Aorta (tissue), 5 donors: ENCODE data around the gene PC. TPM values are rescaled to one million over a fixed set of nuclear protein-coding genes. Genes with fewer than 3 reads are reported as not detected.

Experiments
- ATAC-seq: fragments of 200-7000 bp; cut with Tn5 transposase; one replicate; pipeline ENCODE4 v1.9.1; 2022; ENCODE audit warnings: moderate library complexity; ENCODE audit not compliant: low FRiP score
- DNase-seq, 2 donors: peaks; one replicate each; pipeline ENCODE4 v3.0.0-alpha.2; 2020
- H3K27ac ChIP-seq, 2 donors: one replicate each; pipeline ENCODE4 v1.5.1; 2013; ENCODE audit warnings: low read length in 2 of 2, mild to moderate bottlenecking in 2 of 2, moderate library complexity in 2 of 2, control low read depth in 1 of 2, inconsistent platforms in 1 of 2, low read depth in 1 of 2
- H3K27me3 ChIP-seq, 2 donors: one replicate each; pipeline ENCODE4 v1.6.1; 2013; ENCODE audit warnings: control low read depth in 1 of 2, low read length in 1 of 2, mild to moderate bottlenecking in 1 of 2, moderate library complexity in 1 of 2; ENCODE audit not compliant: insufficient read depth in 2 of 2, control insufficient read depth in 1 of 2
- H3K36me3 ChIP-seq, 2 donors: one replicate each; pipeline ENCODE4 v1.6.1; 2013; ENCODE audit warnings: control low read depth in 1 of 2, low read length in 1 of 2, mild to moderate bottlenecking in 1 of 2; ENCODE audit not compliant: insufficient read depth in 2 of 2, control insufficient read depth in 1 of 2
- H3K4me1 ChIP-seq, 2 donors: one replicate each; pipeline ENCODE4 v1.6.1; 2013; ENCODE audit warnings: low read length in 2 of 2, control low read depth in 1 of 2, mild to moderate bottlenecking in 1 of 2, moderate library complexity in 1 of 2; ENCODE audit not compliant: insufficient read depth in 2 of 2, control insufficient read depth in 1 of 2
- H3K4me3 ChIP-seq, 2 donors: one replicate each; pipeline ENCODE4 v1.5.1; 2013; ENCODE audit warnings: low read length in 2 of 2, control low read depth in 1 of 2, mild to moderate bottlenecking in 1 of 2
- H3K9me3 ChIP-seq: one replicate; pipeline ENCODE4 v1.6.1; 2013; ENCODE audit warnings: mild to moderate bottlenecking, low read length; ENCODE audit not compliant: control insufficient read depth
- WGBS, 2 donors: extraction: QIAGEN DNeasy Blood & Tissue Kit; methylation state at CpG; one replicate each; pipeline ENCODE4 v1.1.7; 2013; 5-methylcytosine and 5-hydroxymethylcytosine counted together
- intact Hi-C, 2 donors: fragments of 100-400 bp; cut with DNase I; formaldehyde crosslinking; loops; one replicate each; pipeline versions ENCODE4 v1.14.2 to v1.15.0; 2022
- polyA plus RNA-seq, 2 donors: library from polyadenylated mRNA; stranded (reverse); fragments of 200-250 nt; gene quantifications; one replicate each; pipeline ENCODE4 v1.2.3, GENCODE V29; 2013
- total RNA-seq, 2 donors: library from RNA; stranded (reverse); fragmentation: NEBNext Ultra II Directional; extraction: Animal tissue kit (Norgen Biotek cat#: 25700); gene quantifications; one replicate each; pipeline ENCODE4 v1.2.1, GENCODE V29; 2021
- donor health status: healthy with polysubstance abuse.
- donor health status: Bipolar disorder and iron deficiency.
- donor health status: DM: no; HTN: no; CAD: no.
- donor health status: DM: no; HTN: no; CAD: no.
- donor health status: DM: yes; HTN: yes; CAD: no.

Gene PC
- total and polyA plus RNA-seq, 4 donors: 12.6 to 22.7 (median 14.8) TPM

DNA sequence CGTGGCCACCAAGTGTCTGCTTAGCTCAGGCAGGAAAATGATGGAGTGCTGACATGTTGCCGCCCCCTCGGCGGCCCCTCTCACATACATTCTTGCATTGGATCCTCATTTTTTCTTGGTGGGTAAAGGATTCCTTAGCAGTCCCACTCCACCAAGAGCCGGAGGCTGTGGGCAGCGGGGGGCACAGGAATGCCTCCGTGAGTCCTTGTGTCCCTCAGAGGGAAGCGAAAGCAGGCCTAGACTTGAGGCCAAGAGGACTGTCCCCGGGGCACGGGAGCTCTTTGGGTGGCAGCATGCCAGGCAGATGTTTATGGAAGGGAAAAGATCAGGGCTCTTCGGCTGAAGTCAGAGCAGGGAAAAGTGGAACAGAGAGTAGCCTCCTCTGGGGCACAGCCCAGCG, 79.7 kb downstream of the PC start:
- Histone ChIP-seq H3K9me3 (no peaks in the 10 kb centered on the region), H3K4me1 (no peaks in the 10 kb centered on the region), H3K27ac (no peak overlapping the region), H3K27me3 (no peaks in the 10 kb centered on the region), H3K36me3 (no peaks in the 10 kb centered on the region), H3K4me3 (no peak overlapping the region)
- intact Hi-C loops: no loop called here
- ATAC-seq (no peak), DNase-seq (no peak)
- 60 to 62% methylated on average over 12 of the region's 12 CpGs for WGBS, 2 donors

DNA sequence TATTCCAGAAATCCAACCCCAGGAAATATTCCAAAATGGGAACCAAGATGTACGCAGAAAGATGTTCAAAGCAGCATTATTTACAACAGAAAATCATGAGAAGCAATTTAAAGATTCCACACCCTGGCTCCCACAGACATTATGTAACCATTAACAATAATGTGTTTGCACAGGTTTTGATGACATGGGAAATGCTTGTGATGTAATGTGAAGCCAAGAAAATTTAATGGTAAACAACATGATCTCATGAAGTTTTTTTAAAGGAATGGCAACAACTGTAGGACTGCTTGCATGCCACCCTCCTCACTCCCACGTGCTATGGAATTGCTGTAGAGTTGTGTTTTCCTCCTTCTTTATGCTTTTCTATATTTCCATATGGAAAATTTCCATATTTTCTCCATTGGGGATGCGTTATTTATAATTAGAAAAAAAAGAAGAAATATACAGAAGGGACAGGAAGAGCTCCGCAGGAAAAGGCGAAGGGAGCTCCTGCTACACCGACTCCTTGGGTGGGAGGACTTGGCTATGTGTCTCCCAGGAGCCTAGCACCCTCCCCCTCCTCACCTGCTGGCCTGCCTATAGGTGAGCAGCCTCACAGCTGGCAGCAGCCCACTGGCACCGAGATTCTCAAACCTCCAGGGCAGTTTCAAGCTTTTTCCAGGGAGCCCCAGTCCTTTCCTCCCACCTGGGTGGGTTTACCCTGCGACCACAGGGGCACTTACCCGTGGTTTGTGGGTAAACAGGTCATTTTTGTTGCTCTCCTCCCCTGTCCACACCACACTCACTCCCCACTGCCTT, 80.4 kb downstream of the PC start:
- Histone ChIP-seq H3K9me3 (no peaks in the 10 kb centered on the region), H3K36me3 (no peaks in the 10 kb centered on the region), H3K4me1 (no peaks in the 10 kb centered on the region), H3K27ac (no peak overlapping the region), H3K27me3 (no peaks in the 10 kb centered on the region), H3K4me3 (no peak overlapping the region)
- no peak for ATAC-seq
- no peak for DNase-seq
- 92 to 93% methylated on average over 9 of the region's 9 CpGs for WGBS, 2 donors
- intact Hi-C loops: no loop called here

GRCh38 chr11:66875378-66875777, 82.8 kb downstream of the PC start:
- WGBS, 2 donors: 88 to 90% methylated on average over 13 of the region's 13 CpGs
- DNase-seq: no peak

GRCh38 chr11:66874232-66874631, 84.0 kb downstream of the PC start:
- Histone ChIP-seq H3K4me3 (no peak overlapping the region), H3K9me3 (no peaks in the 10 kb centered on the region), H3K27me3 (no peaks in the 10 kb centered on the region), H3K27ac (no peak overlapping the region), H3K4me1 (no peaks in the 10 kb centered on the region), H3K36me3 (peaks cover 0 to 5% of the 10 kb centered on the region in 2 donors)
- WGBS, 2 donors: 88 to 89% methylated on average over 6 of the region's 6 CpGs
- intact Hi-C loops: no loop called here
- ATAC-seq: no peak
- no peak for DNase-seq

More at GRCh38 chr11:66875378-66875777, 82.8 kb downstream of the PC start:
- no peaks in the 10 kb centered on the region for H3K9me3 ChIP-seq
- no peaks in the 10 kb centered on the region for H3K4me1 ChIP-seq
- intact Hi-C loops: no loop called here
- H3K27me3 ChIP-seq: no peaks in the 10 kb centered on the region
- ATAC-seq: no peak
- H3K36me3 ChIP-seq: peaks cover 0 to 5% of the 10 kb centered on the region in 2 donors
- no peak overlapping the region for H3K4me3 ChIP-seq
- no peak overlapping the region for H3K27ac ChIP-seq

DNA sequence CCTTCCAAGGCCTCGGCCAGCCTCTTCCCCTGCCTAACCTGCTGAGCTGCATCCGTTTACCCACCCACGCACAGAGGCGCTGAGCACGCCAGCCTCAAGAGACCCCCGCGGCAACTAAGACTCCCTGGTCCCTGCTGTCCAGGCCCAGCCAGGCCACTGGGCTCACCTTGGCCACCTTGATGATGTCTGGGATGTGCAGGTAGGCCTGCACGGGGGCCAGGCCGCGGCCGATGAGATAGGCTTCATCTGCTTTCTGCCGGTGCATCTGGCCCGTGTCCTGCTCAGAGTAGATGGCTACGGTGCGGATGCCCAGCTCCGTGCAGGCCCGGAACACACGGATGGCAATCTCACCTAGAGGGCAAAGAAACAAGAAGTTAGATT, 86.7 kb downstream of the PC start:
- DNase-seq (no peak), ATAC-seq (no peak)
- WGBS, 2 donors: 95 to 96% methylated on average over 18 of the region's 18 CpGs
- intact Hi-C loops: no loop called here
- no peaks in the 10 kb centered on the region for H3K4me1 ChIP-seq
- no peak overlapping the region for H3K4me3 ChIP-seq
- H3K27ac ChIP-seq: no peak overlapping the region
- H3K27me3 ChIP-seq: no peaks in the 10 kb centered on the region
- H3K9me3 ChIP-seq: no peaks in the 10 kb centered on the region
- H3K36me3 ChIP-seq: peaks cover 0 to 5% of the 10 kb centered on the region in 2 donors

DNA sequence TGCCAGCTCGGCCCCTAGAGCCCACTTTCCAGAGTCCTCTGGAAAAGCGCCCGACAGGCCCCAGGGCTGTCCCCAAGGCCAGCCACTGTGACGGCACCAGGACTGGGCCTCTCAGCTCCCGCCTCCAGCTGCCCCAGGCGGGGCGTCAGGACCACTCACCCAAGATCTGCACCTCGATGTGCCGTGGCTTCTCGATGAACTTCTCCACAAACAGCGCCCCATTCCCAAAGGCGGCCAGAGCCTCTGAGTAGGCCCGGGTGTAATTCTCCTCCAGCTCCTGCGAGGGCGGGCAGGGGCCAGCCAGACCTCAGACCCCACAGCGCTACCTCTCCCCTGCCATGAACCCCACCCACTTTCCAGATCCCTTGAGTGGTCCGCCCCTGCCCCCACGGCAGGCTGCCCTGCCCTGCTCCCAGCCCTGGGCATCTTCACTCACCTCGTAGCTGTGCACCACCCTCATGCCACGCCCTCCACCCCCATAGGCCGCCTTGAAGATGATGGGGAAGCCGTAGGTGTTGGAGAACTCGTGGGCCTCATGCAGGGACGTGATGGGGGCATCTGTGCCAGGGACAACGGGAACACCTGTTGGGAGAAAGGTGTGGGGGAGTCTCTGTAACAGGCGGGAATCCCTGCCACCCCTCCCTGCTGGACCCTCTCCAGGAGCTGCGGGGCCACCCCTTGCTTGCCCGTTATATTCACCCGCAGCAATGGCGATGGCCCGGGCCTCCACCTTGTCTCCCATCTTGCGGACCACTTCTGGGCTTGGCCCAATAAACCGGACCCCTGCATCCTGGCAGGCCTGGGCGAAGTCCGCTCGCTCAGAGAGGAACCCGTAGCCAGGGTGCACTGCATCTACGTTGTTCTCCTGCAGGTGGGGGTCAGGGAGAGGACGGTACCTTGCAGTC, 87.3 kb downstream of the PC start:
- Histone ChIP-seq H3K27ac (no peak overlapping the region), H3K27me3 (no peaks in the 10 kb centered on the region), H3K4me1 (no peaks in the 10 kb centered on the region), H3K36me3 (peaks cover 0 to 5% of the 10 kb centered on the region in 2 donors), H3K9me3 (no peaks in the 10 kb centered on the region), H3K4me3 (no peak overlapping the region)
- ATAC-seq (no peak), DNase-seq (no peak)
- intact Hi-C loops: no loop called here
- WGBS, 2 donors: 94 to 95% methylated on average over 39 of the region's 39 CpGs

DNA sequence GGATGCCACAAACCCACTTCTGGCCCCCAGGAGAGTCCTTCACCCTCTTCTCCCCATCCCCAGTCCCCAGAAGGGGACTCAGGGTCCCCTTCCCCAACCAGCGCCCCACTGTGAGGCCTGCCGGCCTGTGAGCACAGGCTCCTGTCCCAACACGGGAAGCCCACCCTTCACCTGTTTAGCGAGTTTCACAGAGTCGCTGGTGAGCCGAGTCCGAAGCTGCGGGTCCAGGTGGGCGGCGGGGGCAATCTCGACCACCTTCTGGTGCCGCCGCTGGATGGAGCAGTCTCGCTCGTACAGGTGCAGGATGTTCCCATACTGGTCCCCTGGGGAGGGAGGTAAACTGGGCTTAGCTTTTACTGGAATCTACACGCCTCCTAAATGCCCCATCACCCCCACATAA, 88.1 kb downstream of the PC start:
- intact Hi-C loops: no loop called here

GRCh38 chr11:66869567-66869870, 88.7 kb downstream of the PC start:
- Histone ChIP-seq H3K4me1 (no peaks in the 10 kb centered on the region), H3K9me3 (no peaks in the 10 kb centered on the region), H3K27ac (no peak overlapping the region), H3K4me3 (no peak overlapping the region), H3K36me3 (peaks cover 0 to 5% of the 10 kb centered on the region in 2 donors), H3K27me3 (no peaks in the 10 kb centered on the region)
- no peak for DNase-seq
- intact Hi-C loops: no loop called here
- no peak for ATAC-seq
- WGBS, 2 donors: 94 to 95% methylated on average over 9 of the region's 9 CpGs

More for the DNA sequence above, 88.1 kb downstream of the PC start:
- peaks cover 0 to 5% of the 10 kb centered on the region in 2 donors for H3K36me3 ChIP-seq
- no peak overlapping the region for H3K27ac ChIP-seq
- H3K9me3 ChIP-seq: no peaks in the 10 kb centered on the region
- no peak overlapping the region for H3K4me3 ChIP-seq
- H3K4me1 ChIP-seq: no peaks in the 10 kb centered on the region
- WGBS, 2 donors: 96% methylated on average over 15 to 16 of the region's 16 CpGs
- no peak for ATAC-seq
- no peak for DNase-seq
- H3K27me3 ChIP-seq: no peaks in the 10 kb centered on the region
